ENCODE results near the gene WFDC5. TPM values are rescaled to one million over a fixed set of nuclear protein-coding genes. Genes with fewer than 3 reads are reported as not detected.
A peak's percentile ranks its signal among the peaks of the same experiment; 100 is the strongest.
"Not testable (repeated sequence)": the region's sequence is repeated elsewhere in the genome, so short reads cannot be mapped to it uniquely, and the experiment has no call there.

The WFDC5 gene
- total RNA-seq: not detected
- long read RNA-seq, donor 1: 0 reads
- long read RNA-seq, donor 2: 0 reads

- intact Hi-C loops (cut with DNase I): no loop called here
- DNase-seq (ENCODE audit: low spot score): no peak
These were observed at the start of gene WFDC5 for GRCh38 chr20:45114465-45115385. Gene WFDC5 (minus strand): TSS chr20:45115174. CDS start chr20:45115083, 91 bp downstream.

DNA sequence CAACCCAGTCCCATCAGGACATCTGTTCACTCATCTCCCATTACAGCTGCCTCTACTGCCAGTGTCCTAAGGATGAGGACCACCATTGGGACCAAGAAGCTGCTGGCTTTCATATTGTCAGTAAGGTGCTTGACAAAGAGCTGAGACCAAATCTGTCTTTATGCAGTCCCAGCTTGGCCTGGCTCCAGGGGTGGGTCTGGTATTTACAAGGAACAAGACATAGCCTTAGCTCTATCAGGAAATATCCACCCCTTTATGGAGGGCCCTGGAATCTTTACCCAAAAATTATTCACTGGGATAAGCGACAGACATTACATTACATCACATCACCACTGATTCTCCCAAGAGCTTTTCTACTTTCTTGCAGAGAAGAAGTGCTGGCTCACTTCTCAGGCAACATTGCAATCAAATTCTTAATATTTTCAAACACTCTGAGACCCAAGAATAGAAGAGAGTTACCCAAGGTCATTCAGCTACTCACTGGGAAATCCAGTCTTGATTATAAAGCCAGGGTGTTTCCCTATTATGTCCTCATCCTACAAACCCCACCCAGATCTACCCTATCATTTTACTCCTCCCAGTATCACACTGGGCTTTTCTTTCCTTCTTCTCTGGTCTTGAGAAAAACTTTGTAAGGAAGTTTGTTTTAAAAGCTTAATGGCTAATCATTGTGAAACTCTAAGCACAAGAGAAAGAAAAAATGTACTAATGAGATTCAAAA lies 48.3 kb upstream of the WFDC5 start:
- intact Hi-C loops (cut with DNase I): no loop called here
- DNase-seq (ENCODE audit: low spot score): no peak

DNA sequence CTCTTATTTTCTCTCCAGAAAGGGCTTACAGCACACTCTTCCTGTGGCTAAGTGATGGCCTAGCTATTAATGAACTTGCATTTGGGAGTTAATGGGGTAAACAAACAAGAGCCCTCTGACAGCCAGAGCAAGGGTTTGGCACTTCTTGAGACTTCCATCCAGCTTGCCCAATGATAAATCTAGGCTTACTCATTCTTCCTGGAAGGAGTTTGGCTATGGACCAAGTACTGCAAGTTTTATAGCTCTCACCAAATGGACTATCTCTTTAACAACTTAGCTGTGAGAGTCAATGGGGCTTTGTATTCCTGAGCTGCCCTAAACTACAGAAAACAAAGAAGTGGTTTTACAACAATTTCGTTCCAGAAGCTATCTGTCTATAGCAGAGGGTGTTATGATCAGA lies 43.0 kb upstream of the WFDC5 start:
- intact Hi-C loops (cut with DNase I): loop anchor here in 1 of 2 donors (10.0 kb wide), 1 partner anchor 1293 kb away; no protein-coding TSS in a partner anchor
- no peak for DNase-seq (ENCODE audit: low spot score)

GRCh38 chr20:45156713-45157112 lies 41.7 kb upstream of the WFDC5 start:
- intact Hi-C loops (cut with DNase I): loop anchor here in 1 of 2 donors (10.0 kb wide), 1 partner anchor 1292 kb away; no protein-coding TSS in a partner anchor
- no peak for DNase-seq (ENCODE audit: low spot score)

GRCh38 chr20:45154794-45155193 lies 39.8 kb upstream of the WFDC5 start:
- DNase-seq (ENCODE audit: low spot score): not testable (repeated sequence)
- intact Hi-C loops (cut with DNase I): loop anchor here in 1 of 2 donors (10.0 kb wide), 1 partner anchor 1290 kb away; no protein-coding TSS in a partner anchor

DNA sequence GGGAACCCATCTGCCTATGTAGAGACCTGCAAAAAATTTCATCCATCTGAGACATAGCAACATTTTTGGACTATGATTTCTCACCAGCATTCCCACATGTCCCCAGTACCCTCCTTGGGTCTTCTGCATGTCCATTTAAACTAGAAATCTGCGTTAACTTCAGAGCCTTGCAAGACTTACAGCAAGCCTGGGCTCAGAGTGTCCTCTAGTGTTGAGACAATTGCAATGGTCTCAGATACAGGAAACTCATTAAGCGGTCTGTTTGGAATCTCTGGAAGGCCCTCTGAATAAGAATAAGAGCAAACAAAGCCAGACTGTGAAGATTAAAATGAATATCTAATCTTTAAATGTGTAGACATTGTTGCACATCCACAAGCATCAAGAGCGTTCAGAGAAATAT lies 39.2 kb upstream of the WFDC5 start:
- intact Hi-C loops (cut with DNase I): loop anchor here in 1 of 2 donors (10.0 kb wide), 1 partner anchor 1289 kb away; no protein-coding TSS in a partner anchor

DNA sequence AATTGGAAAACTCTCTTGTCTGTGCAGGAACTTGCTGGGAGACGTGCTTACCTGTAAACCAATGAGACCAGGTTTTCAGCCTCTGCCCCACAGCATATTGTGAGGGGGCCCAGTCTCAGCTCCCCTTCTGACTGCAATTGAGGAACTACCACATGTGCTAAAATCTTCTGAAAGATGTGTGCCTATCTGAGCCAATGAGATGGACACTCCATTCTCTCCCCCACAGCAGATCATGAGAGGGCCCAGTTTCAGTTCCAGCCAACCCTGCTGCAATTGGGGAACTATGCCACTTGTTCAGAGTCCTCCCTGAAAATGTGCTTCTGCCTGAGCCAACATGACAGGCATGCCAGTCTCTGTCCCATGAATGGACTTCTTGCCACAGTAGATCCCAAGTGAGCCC lies 38.8 kb upstream of the WFDC5 start:
- no peak for DNase-seq (ENCODE audit: low spot score)
- intact Hi-C loops (cut with DNase I): loop anchor here in 1 of 2 donors (10.0 kb wide), 1 partner anchor 1289 kb away; no protein-coding TSS in a partner anchor

More for the DNA sequence above, 39.2 kb upstream of the WFDC5 start:
- no peak for DNase-seq (ENCODE audit: low spot score)

DNA sequence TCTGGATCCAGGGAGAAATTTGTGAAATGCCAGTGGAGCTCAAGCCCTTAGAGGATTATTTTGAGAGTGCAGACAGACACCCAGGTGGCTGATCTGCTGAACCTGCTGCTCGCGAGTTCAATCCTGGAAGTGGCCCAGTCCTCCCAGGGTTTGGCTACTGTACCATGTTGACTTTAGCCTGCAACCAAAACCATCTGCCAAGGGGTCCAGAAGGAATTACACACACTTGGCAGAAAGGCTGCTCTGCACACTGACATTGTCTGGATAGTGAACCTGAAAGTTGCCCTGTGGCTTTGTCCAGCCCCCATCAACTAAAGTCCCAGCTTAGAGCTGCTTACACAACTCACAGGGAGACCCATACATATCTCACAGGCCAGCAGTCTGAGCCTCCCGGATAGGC lies 38.2 kb upstream of the WFDC5 start:
- intact Hi-C loops (cut with DNase I): loop anchor here in 1 of 2 donors (10.0 kb wide), 1 partner anchor 1288 kb away; no protein-coding TSS in a partner anchor
- DNase-seq (ENCODE audit: low spot score): no peak

DNA sequence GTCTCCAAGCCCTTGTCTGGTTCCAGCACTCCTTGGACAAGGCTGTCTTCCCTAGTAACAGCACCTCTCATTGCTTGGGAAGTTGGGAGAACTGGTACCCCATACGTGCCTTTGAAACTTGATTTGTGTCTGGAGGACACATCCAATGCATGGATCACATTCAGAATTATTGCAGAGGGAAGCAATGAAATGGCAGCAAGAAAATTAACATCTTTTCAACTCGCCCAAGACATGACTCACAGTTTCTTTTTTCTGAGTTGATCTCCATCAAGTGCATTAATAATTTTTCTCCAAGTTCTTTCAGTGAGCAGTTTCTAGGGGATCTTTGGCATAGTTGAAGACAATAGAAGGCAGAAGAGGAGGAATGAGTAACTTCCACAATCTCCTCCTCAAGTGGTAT lies 37.4 kb upstream of the WFDC5 start:
- intact Hi-C loops (cut with DNase I): loop anchor here in 1 of 2 donors (10.0 kb wide), 1 partner anchor 1288 kb away; no protein-coding TSS in a partner anchor
- no peak for DNase-seq (ENCODE audit: low spot score)

GRCh38 chr20:45149062-45149461 lies 34.1 kb upstream of the WFDC5 start:
- intact Hi-C loops (cut with DNase I): no loop called here
- no peak for DNase-seq (ENCODE audit: low spot score)

GRCh38 chr20:45140836-45141235 lies 25.9 kb upstream of the WFDC5 start:
- intact Hi-C loops (cut with DNase I): no loop called here
- no peak for DNase-seq (ENCODE audit: low spot score)

DNA sequence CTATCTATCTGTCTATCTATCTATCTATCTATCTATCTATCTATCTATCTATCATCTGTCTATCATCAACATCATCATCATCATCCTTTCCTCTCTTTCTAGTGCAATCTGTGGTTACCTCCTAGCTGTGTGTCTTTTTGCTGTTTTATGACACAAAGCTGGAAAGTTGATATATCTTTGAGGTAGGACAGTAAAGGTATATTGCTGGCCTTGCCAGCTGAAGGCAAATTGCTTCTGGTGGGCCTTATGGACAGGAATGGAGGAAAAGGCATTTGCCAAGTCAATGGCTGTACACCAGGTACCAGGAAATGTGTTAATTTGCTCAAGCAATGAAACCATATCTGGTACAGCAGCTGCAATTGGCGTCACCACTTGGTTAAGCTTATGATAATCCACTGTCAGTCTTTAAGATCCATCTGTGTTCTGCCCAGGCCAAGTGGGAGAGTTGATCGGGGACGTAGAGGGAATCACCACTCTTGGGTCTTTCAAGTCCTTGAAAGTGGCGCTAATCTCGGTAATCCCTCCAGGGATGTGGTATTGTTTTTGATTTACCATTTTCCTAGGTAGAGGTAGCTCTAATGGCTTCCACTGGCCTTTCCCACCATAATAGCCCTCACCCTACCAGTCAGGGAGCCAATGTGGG lies 24.9 kb upstream of the WFDC5 start:
- DNase-seq (ENCODE audit: low spot score); intact Hi-C loops (cut with DNase I): not testable (repeated sequence)

GRCh38 chr20:45138561-45139300 lies 23.8 kb upstream of the WFDC5 start:
- DNase-seq (ENCODE audit: low spot score): peak; percentile 87
- intact Hi-C loops (cut with DNase I): no loop called here

DNA sequence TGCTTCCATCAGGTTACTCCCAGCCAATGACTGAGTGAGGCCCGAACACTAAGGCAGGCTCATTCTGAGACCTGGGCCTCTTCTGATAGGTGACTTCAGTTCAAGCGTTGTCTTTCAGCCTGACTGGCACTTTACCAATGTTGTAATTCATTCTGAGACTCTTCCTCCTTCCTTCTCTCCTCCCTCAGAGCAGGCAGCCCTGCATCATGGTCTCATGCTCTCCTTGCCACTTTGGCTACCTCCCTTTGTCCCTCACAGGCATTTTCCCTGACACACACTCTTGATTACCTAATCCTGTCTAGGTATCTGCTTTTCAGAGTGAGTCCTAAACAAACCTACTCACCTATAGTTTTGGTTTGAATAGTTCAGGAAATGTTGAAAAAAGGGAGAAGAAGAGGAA lies 21.9 kb upstream of the WFDC5 start:
- intact Hi-C loops (cut with DNase I): no loop called here
- no peak for DNase-seq (ENCODE audit: low spot score)

- intact Hi-C loops (cut with DNase I): no loop called here
- no peak for DNase-seq (ENCODE audit: low spot score)
These were observed 13.1 kb upstream of the WFDC5 start for GRCh38 chr20:45128099-45128498.

DNA sequence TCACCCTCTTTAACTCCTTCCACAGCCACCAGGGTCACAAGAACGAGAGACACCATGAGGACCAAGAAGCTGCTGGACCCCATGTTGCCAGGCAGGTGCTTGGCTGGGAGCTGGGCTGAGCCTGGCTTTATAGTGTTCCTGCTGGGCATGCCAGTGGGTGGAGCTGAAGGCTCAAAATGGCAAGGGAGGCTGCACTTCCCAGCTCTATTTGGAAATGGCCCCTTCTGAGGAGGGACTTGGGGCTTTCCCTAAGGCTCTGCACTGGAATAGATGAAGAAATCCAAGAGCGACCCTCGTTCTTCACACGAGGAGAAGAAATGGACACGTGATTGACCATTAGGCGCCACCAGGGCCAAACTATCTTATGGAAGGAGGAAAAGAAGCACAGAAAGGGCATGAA lies 9.4 kb upstream of the WFDC5 start, which contains the start of gene WFDC12:
TSS of gene WFDC12 (minus strand) at position 101 of the 400 bp plus-strand sequence. CDS start at position 83, 18 bp downstream.
- DNase-seq (ENCODE audit: low spot score): no peak
- intact Hi-C loops (cut with DNase I): no loop called here

GRCh38 chr20:45121388-45121787 lies 6.4 kb upstream of the WFDC5 start:
- no peak for DNase-seq (ENCODE audit: low spot score)
- intact Hi-C loops (cut with DNase I): no loop called here

DNA sequence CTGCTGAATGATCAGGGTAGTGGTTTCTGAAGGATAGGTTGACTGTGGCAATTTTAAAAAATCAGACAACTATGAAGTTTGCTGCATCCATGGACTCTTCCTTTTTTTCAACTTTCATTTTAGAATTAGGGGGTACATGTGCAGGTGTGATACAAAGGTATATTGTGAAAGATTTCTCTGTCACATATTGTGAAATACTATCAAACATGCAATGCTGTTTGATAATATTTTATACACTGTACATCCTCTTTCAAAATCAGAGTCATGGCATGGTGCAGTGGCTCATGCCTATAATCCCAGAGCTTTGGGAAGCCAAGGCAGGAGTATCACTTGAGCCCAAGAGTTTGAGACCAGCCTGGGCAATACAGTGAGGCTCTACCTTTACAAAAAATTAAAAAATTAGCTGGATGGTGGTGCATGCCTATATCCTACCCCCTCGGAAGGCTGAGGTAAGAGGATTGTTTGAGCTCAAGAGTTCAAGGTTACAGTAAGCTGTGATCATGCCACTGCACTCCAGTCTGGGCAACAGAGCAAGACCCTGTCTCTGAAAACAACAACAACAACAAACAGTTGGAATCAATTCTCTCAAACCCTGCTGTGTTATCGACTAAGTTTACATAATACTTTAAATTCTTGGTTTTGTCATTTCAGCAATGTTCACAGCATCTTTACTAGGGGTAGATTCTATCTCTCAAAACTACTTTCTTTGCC lies 4.7 kb upstream of the WFDC5 start:
- no peak for DNase-seq (ENCODE audit: low spot score)
- intact Hi-C loops (cut with DNase I): no loop called here

All from posterior vena cava (tissue), 2 donors.